Right ventricle myocardium superior (tissue), 1 donor: Measurements from ENCODE around the gene RNF44. TPM values are rescaled to one million over a fixed set of nuclear protein-coding genes. Genes with fewer than 3 reads are reported as not detected.
"Not testable (repeated sequence)": the region's sequence is repeated elsewhere in the genome, so short reads cannot be mapped to it uniquely, and the experiment has no call there.

ENCODE experiments used
- ATAC-seq: fragments of 200-7000 bp; cut with Tn5 transposase; one replicate; pipeline ENCODE4 v1.9.1; 2020; ENCODE audit warnings: mild to moderate bottlenecking; ENCODE audit not compliant: poor library complexity
- DNase-seq: peaks from one replicate; pipeline ENCODE4 v3.0.0-alpha.2; 2020
- intact Hi-C: fragments of 100-400 bp; cut with DNase I; formaldehyde crosslinking; loops from one replicate; pipeline ENCODE4 v1.11.2; 2022
- total RNA-seq: library from RNA; stranded (reverse); fragmentation: NEBNext Ultra II Directional; extraction: Animal tissue kit (Norgen Biotek cat#: 25700); gene quantifications from one replicate; pipeline ENCODE4 v1.2.1, GENCODE V29; 2021
- donor health status: DM: no; HTN: yes; CAD: no; lungs with severe emphysema.

RNF44 gene
- total RNA-seq, 1 donor from 2014 or later = 27.8 TPM

DNA sequence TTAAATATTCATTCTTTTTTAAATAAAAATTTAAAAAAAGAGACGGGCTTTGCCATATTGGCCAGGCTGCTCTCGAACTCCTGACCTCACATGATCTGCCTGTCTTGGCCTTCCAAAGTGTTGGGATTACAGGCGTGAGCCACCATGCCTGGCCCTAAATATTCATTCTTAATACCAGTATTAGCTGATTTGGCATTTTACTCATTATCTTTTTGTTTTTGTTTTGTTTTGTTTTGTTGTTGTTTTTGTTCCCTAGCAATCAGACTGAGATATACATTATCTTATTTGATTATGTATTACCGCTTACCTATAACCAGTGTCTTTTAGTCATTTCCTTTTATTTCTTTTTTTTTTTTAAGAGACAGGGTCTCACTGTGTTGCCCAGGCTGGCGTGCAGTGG is 37.9 kb downstream of the RNF44 start:
- intact Hi-C loops = no loop called here
- DNase-seq (no peak), ATAC-seq (no peak)

DNA sequence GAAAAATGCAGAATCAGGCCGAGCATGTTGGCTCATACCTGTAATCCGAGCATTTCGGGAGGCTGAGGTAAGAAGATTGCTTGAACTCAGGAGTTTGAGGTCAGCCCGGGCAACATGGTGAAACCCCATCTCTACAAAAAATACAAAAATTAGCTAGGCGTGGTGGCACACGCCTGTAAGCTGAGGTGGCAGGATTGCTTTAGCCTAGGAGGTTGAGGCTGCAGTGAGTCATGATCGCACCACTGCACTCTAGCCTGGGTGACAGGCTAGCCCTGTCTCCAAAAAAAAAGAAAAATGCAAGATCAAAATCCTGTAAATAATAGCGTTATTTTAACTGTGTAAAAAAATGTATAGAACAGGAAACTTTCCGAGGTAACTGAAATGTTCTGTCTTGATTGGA is 39.4 kb downstream of the RNF44 start:
- DNase-seq = no peak
- intact Hi-C loops = no loop called here
- no peak for ATAC-seq

DNA sequence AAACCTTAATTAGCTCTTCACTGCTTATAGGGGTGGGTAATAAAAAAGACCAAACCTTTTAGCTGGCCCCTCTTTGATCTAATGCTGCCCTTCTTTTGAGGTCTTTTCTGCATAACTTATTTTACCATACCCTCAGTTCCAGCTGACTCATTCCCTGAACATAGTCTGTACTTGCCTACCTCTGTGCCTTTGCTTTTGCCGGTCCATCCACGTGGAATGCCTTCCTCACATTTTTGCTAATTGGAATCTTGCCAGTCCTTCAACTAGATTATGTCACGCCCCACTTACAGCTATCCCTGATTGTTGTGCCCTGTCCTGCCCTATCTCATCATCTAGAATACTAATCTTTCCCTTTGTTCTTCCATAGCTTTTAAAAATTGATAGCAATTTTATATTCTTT is 44.8 kb downstream of the RNF44 start:
- no peak for ATAC-seq

DNA sequence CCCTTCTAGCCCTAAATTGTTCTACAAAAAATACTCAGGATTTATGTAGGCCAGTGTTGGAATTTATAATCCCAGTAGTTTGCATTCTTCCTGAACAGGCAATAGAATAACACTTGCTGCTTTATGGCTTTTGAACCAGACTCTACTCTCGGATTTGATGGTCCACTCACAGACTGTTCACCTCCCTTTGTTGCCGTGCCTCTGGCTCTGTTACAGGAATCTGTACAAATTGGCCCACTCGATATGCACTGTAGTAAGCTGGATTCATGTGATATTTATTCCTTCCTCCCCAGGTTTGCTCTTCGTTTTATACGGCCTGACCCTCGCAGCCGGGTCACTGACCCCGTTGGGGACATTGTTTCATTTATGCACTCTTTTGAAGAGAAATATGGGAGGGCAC is 45.3 kb downstream of the RNF44 start:
- ATAC-seq = no peak
- intact Hi-C loops = no loop called here
- no peak for DNase-seq

More for the DNA sequence above, 44.8 kb downstream of the RNF44 start:
- no peak for DNase-seq
- intact Hi-C loops = no loop called here

DNA sequence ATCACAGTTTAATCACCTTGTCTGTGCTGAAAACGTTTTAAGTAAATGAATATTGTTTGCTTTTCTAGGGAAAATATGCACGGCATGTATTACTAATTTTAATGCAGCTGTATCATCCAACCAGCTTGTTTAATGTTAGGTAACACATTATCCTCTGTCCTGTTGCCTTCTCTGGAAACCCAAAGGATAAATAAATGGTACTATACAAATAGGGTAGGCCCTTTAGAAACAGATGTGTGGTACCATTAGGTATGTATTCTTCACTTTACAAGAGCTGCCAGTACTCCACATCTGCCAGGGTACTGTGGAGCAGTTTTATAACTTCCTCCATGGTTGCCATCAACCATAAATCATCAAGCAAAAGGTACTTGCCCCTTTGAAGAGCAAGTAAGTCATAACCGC is 46.1 kb downstream of the RNF44 start:
- no peak for DNase-seq
- no peak for ATAC-seq
- intact Hi-C loops = no loop called here

DNA sequence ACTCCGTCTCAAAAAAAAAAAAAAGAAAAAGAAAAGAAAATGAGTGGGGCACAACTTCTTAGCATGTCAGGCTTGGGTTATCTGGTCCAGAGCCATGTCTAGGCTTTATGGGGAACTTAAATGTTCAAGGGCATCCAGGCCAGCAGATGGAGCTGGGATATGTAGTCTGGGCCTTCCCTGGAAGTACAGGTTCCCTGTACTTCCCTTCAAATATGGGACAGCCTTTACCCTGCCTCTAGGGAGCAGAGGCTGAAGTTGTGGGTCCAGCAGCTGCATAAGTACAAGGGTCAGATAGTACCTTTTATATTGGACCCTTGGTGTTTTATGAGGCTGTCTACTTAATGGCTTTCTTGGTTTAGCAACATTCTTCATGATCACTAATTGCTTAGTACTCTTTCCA is 46.9 kb downstream of the RNF44 start:
- intact Hi-C loops = no loop called here
- no peak for DNase-seq
- ATAC-seq = no peak

DNA sequence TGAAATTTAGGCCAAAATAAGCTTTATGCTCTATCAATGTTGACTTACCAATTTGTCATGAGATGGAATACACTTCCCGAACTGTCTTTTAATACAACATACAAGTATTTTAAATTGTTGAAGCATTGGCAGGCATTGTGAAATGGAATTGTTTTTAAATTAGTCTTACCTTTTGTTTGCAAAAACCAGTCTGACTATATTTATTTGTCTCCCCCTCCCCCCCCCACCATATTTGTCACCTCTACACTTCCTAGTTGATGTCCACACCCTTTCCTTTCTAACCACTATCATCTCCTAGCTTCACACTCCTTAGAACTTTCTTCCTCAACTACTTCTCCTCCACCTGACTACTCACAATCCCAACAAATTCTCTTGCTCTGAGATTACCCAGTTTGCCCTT is 48.1 kb downstream of the RNF44 start:
- ATAC-seq = no peak
- DNase-seq = no peak
- intact Hi-C loops = no loop called here

DNA sequence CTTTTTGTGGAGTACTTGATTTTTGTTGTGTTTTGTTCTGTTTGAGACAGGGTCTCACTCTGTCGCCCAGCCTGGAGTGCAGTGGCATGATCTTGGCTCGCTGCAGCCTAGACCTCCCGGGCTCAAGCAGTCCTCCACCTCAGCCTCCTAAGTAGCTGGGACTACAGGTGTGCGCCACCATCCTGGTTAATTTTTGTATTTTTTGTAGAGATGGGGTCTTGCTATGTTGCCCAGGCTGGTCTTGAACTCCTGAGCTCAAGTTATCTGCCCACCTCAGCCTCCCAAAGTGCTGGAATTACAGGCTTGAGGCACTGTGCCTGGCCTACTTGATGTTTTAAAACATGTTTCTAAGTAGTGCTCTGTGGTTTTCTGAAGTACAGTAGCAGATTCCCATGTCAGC is 50.0 kb downstream of the RNF44 start:
- intact Hi-C loops, DNase-seq, ATAC-seq: not testable (repeated sequence)

DNA sequence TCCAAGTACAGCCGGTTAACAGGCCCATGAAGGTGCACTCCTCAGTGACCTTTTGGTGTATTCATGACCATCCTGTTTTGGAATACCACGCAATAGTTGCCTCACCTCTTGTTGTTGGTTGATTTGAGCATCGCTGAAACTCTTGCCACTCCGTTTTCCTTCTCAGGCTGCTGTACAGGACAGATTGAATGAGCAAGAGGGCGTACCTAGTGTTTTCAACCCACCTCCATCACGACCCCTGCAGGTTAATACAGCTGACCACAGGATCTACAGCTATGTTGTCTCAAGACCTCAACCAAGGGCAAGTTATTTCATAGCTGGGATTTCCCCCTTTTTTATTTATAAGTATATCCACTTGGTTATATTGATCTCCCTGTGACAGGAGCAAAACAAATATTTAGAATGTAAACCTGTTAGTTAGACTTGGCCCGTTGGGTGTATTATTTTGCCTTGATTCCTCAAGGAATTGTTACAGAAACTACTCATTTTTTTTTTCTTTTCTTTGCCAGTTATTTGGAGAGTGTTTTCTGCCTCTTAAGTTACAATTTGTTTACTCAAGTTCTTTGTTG is 50.9 kb downstream of the RNF44 start:
- DNase-seq (no peak), ATAC-seq (no peak)
- intact Hi-C loops = no loop called here

DNA sequence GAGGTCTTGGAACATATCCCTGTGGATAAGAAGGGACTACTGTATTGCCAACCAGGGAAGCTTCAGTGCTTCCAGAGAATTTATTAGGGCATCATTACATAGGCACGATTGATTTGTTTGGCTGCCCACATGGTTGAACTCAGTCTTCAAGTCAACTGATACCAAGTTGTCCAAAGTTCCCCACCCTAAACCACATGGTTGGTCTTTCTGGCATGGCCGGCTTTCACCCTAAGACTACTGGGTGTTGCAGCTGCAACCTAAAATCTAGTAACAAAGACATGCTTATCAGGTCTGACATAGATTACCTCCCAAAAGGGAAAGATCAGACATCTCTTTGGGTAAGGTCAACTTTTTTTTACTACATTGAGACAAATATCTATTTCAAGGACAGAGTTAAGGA is 52.0 kb downstream of the RNF44 start:
- DNase-seq = no peak
- no peak for ATAC-seq
- intact Hi-C loops = no loop called here

DNA sequence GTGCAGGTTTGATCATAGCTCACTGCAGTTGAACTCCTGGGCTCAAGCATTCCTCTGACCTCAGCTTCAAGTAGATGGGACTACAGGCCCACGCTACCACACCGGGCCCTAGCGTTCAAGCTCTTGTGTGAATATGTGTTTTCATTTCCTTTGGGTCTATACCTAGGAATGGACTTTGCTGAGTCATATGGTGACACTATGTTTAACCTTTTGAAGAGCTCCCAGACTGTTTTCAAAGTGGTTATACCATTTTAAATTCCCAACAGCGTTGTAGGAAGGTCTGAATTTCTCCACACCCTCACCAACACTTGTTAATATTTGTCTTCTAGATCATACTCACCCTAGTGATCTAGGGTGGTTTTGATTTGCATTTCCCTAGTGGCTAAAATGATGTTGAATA is 55.5 kb downstream of the RNF44 start:
- no peak for ATAC-seq
- DNase-seq = no peak
- intact Hi-C loops = no loop called here

Other genes starting within 250 kb of the RNF44 start
- gene KIAA1191, start 175.6 kb downstream of the RNF44 start, total RNA-seq = 70.8 TPM
- gene ARL10, start 171.9 kb downstream of the RNF44 start, total RNA-seq = 5.5 TPM
- 18.7 TPM for gene NOP16, start 148.8 kb downstream of the RNF44 start, total RNA-seq
- 210 TPM for gene HIGD2A, start 148.7 kb downstream of the RNF44 start, total RNA-seq
- 209 TPM for gene CLTB, start 120.9 kb downstream of the RNF44 start, total RNA-seq
- gene FAF2, start 89.0 kb downstream of the RNF44 start, total RNA-seq = 12.3 TPM
- 0.19 TPM for gene CDHR2, start 11.9 kb upstream of the RNF44 start, total RNA-seq
- gene GPRIN1, start 72.8 kb upstream of the RNF44 start, total RNA-seq = 0.56 TPM
- not detected for gene SNCB, start 93.1 kb upstream of the RNF44 start, total RNA-seq
- gene EIF4E1B, start 93.3 kb upstream of the RNF44 start, total RNA-seq = not detected
- gene TSPAN17, start 110.1 kb upstream of the RNF44 start, total RNA-seq = 27.4 TPM